ENCODE measurements around the gene NT5C3B. TPM values are rescaled to one million over a fixed set of nuclear protein-coding genes. Genes with fewer than 3 reads are reported as not detected.
"Not testable (repeated sequence)": the region's sequence is repeated elsewhere in the genome, so short reads cannot be mapped to it uniquely, and the experiment has no call there.

Gene NT5C3B
- total RNA-seq, 1 donor from 2014 or later, result 36.7 TPM

DNA sequence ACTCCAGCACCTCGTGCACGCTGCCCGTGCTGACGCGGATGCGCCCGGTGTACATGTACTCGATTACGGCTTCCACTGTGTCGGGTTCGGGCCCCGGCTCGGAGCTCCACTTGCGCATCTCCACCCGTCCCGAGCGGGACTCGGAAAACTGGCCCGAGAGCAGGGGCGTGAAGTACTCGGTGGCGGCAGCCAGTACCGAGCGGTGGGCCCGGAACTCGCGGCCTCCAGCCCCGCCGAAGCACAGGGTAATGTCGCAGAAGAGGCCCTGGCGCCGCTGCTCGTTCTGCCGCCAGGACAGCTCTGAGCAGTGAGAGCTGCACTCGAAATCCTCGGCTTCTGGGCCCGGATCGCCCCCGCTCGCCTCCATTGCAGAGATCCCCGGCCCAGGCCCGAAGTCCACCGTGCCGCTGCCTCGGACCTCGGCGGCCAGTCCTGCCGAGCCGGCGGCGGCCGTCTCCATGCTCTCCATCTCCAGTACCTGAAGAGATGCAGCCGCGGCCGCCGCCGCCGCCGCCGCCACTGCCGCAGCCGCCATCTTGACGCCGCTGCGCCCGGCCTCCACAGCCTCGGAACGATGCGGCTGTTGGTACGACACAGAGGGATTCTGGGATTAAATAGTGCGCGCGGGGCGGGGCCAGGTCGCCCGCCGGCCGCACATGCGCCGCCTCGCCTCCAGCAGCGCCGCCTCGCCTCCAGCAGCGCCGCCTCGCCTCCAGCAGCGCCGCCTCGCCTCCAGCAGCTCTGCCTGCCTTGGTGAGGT lies 29.0 kb upstream of the NT5C3B start, which contains the start of gene KLHL11:
TSS of gene KLHL11 (minus strand) at position 588 of the 760 bp plus-strand sequence. CDS start at position 535, 53 bp downstream.
- H3K4me1 ChIP-seq, result peaks cover 3 to 14% of the 10 kb centered on the region in 2 donors
- peak within 1 kb of the TSS; percentile 80 to 99 for H3K4me3 ChIP-seq
- no peaks in the 10 kb centered on the region for H3K27me3 ChIP-seq
- H3K9me3 ChIP-seq, result no peaks in the 10 kb centered on the region
- intact Hi-C loops (cut with DNase I), result loop anchor here (1.0 to 2.0 kb wide), 3 partner anchors 29 to 101 kb away; partner anchors contain the start of genes CNP, FKBP10 and NT5C3B
- TF ChIP-seq, protein P1, sequence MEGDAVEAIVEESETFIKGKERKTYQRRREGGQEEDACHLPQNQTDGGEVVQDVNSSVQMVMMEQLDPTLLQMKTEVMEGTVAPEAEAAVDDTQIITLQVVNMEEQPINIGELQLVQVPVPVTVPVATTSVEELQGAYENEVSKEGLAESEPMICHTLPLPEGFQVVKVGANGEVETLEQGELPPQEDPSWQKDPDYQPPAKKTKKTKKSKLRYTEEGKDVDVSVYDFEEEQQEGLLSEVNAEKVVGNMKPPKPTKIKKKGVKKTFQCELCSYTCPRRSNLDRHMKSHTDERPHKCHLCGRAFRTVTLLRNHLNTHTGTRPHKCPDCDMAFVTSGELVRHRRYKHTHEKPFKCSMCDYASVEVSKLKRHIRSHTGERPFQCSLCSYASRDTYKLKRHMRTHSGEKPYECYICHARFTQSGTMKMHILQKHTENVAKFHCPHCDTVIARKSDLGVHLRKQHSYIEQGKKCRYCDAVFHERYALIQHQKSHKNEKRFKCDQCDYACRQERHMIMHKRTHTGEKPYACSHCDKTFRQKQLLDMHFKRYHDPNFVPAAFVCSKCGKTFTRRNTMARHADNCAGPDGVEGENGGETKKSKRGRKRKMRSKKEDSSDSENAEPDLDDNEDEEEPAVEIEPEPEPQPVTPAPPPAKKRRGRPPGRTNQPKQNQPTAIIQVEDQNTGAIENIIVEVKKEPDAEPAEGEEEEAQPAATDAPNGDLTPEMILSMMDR (IDR thresholded peaks at IDR 0.05), result no peak
- peaks cover 7 to 21% of the 10 kb centered on the region in 2 donors for H3K36me3 ChIP-seq
- H3K27ac ChIP-seq, result peak within 1 kb of the TSS; percentile 77 to 92
- DNase-seq (ENCODE audit: low spot score in 2 of 2), result peak; percentile 56 to 93

DNA sequence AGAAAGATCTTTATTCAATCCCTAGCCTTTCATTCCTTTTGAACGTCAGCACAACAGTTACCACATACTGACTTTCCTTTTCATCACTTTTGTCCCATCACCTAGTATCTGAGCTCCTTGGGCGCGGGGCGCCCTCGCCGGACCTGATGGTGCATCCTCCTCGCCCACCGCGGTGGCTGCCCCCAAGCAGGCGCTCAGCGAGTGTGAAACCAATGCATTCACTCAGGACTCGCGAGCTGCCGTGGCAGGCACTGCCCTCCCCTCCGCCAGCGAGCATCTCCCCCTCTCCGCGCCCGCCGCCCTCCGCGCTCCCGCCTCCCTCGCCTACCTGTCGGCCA lies 28.4 kb upstream of the NT5C3B start:
- Histone ChIP-seq H3K36me3 (peaks cover 7 to 16% of the 10 kb centered on the region in 2 donors), H3K9me3 (no peaks in the 10 kb centered on the region), H3K4me1 (peaks cover 3 to 14% of the 10 kb centered on the region in 2 donors), H3K27me3 (no peaks in the 10 kb centered on the region), H3K4me3 (peak overlapping the region; percentile 80 to 99), H3K27ac (peak overlapping the region; percentile 77 to 92)
- no peak for DNase-seq (ENCODE audit: low spot score in 2 of 2)
- TF ChIP-seq, protein P1 (IDR thresholded peaks at IDR 0.05), result no peak
- intact Hi-C loops (cut with DNase I), result loop anchor here (2.0 kb wide), 1 partner anchor 52 kb away; the partner anchor contains the start of gene FKBP10

DNA sequence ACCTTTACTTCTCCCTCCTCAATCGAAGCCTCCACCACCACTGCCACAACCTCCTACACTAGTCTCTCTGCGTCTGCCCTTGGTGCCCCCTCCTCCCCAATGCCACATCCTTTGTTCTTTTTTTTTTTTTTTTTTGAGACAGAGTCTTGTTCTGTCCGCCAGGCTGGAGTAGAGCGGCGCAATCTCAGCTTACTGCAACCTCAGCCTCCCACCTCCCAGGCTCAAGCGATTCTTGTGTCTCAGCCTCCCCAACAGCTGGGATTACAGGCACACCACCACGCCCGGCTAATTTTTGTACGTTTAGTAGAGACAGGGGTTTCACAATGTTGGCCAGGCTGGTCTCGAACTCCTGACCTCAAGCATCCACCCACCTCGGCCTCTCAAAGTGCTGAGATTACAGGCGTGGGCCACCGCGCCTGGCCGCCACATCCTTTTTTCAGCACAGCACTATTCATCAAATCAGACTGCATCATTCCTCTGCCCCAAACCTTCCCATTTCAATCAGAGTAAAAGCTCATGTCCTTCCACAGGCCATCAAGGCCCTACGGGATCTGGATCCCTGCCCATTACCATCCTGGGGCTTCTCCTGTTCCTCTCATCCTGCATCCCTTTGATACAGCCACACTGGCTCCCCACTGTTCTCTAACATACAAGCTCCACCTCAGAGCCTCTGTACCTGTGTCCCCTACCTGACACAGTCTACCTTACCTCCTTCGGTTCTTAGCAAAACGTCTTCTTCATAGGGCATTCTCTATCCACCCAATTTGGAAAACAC lies 27.2 kb upstream of the NT5C3B start:
- no peak for DNase-seq (ENCODE audit: low spot score in 2 of 2)
- Histone ChIP-seq H3K4me3 (peak overlapping the region; percentile 80 to 99), H3K36me3 (peaks cover 7% of the 10 kb centered on the region in 2 donors), H3K9me3 (no peaks in the 10 kb centered on the region), H3K4me1 (peaks cover 3 to 14% of the 10 kb centered on the region in 2 donors), H3K27ac (no peak overlapping the region), H3K27me3 (no peaks in the 10 kb centered on the region)
- TF ChIP-seq, protein P1 (IDR thresholded peaks at IDR 0.05), result no peak
- intact Hi-C loops (cut with DNase I), result no loop called here

DNA sequence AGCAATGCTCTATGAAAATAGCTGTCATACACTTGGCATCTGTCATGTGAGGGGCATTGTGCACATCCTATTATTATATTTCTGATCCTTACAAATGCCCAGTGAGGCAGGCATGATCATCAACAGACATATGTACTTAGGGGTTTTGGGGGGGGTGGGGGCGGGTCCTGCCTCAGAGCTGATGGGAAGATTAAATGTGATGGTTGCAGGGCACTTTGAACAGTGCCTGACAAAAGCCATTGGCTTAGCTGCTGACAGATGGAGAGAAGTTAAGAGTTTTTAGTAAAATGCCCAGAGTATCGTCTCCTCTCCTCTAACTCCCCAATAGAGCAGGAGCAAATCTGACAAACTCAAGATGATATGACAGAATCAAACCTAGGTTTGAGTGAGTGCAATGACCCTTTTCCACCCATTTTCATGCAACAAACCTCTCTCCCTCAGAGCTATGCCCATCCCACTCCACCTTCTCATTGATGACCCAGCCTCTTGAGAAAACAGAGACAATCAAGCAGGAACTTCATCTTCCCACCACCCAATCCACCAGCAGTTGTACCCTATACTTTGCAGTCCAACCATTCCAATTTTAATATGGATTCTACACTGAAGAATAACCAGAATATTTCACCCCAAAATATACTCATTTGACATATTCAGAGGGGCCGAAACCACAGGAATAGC lies 24.4 kb upstream of the NT5C3B start:
- intact Hi-C loops (cut with DNase I), result no loop called here
- DNase-seq (ENCODE audit: low spot score in 2 of 2), result no peak
- no peaks in the 10 kb centered on the region for H3K27me3 ChIP-seq
- H3K4me3 ChIP-seq, result no peak overlapping the region
- no peak overlapping the region for H3K27ac ChIP-seq
- no peaks in the 10 kb centered on the region for H3K9me3 ChIP-seq
- H3K36me3 ChIP-seq, result no peaks in the 10 kb centered on the region
- peaks cover 3 to 14% of the 10 kb centered on the region in 2 donors for H3K4me1 ChIP-seq
- TF ChIP-seq, protein P1 (IDR thresholded peaks at IDR 0.05), result no peak

DNA sequence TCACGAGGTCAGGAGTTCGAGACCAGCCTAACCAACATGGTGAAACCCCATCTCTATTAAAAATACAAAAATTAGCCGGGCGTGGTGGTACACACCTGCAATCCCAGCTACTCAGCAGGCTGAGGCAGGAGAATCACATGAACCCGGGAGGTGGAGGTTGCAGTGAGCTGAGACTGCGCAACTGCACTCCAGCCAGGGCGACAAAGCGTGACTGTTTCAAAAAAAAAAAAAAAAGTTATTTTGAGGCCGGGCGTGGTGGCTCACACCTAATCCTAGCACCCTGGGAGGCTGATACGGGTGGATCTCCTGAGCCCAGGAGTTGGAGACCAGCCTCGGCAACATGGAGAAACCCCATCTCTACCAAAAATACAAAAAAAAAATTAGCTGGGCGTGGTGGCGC lies 15.3 kb upstream of the NT5C3B start:
- DNase-seq (ENCODE audit: low spot score in 2 of 2); intact Hi-C loops (cut with DNase I); H3K27ac ChIP-seq: not testable (repeated sequence)

More for the DNA sequence above, 15.3 kb upstream of the NT5C3B start:
- not testable (repeated sequence) for H3K9me3 ChIP-seq, H3K4me3 ChIP-seq, H3K27me3 ChIP-seq
- peaks cover 0 to 21% of the 10 kb centered on the region in 2 donors for H3K4me1 ChIP-seq
- H3K36me3 ChIP-seq, result peaks cover 8 to 17% of the 10 kb centered on the region in 2 donors
